Measurements from ENCODE around the gene CCDC137.

DNA sequence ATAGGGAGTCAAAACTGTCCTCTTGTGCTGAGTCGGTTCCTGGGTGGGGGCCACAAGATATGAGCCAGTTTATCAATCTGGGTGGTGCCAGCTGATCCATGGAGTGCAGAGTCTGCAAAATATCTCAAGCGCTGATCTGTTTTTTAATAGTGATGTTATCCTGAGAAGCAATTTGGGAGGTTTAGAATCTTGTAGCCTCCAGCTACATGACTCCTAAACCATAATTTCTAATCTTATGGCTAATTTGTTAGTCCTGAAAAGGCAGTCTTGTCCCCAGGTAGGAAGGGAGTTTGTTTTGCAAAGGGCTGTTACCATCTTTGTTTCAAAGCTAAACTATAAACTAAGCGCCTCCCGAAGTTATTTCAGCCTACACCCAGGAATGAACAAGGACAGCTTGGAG, 27.9 kb upstream of the CCDC137 start:
- TF ChIP-seq, protein P1, sequence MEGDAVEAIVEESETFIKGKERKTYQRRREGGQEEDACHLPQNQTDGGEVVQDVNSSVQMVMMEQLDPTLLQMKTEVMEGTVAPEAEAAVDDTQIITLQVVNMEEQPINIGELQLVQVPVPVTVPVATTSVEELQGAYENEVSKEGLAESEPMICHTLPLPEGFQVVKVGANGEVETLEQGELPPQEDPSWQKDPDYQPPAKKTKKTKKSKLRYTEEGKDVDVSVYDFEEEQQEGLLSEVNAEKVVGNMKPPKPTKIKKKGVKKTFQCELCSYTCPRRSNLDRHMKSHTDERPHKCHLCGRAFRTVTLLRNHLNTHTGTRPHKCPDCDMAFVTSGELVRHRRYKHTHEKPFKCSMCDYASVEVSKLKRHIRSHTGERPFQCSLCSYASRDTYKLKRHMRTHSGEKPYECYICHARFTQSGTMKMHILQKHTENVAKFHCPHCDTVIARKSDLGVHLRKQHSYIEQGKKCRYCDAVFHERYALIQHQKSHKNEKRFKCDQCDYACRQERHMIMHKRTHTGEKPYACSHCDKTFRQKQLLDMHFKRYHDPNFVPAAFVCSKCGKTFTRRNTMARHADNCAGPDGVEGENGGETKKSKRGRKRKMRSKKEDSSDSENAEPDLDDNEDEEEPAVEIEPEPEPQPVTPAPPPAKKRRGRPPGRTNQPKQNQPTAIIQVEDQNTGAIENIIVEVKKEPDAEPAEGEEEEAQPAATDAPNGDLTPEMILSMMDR (conservative IDR thresholded peaks at IDR 0.05; ENCODE audit: low read depth, low read length) = no peak
- TF ChIP-seq EZH2 (IDR thresholded peaks at IDR 0.05; ENCODE audit: low read length, unreplicated experiment) = no peak
